Adipocyte (in vitro differentiated cells): Measurements from ENCODE around the gene PUS3.
A peak's percentile ranks its signal among the peaks of the same experiment; 100 is the strongest.

Experiments used
- DNase-seq: peaks from one replicate; pipeline ENCODE4 v3.0.0-alpha.2; 2015; ENCODE audit warnings: low read depth
- H3K27me3 ChIP-seq: replicated peaks from 2 replicates; pipeline ENCODE4 v1.7.0; 2013; ENCODE audit warnings: mild to moderate bottlenecking, low read length, moderate library complexity; ENCODE audit not compliant: control insufficient read depth, insufficient read depth
- H3K36me3 ChIP-seq: 2 replicates; pipeline ENCODE4 v1.7.0; 2013; ENCODE audit warnings: low read length, mild to moderate bottlenecking, moderate library complexity; ENCODE audit not compliant: control insufficient read depth, insufficient read depth, severe bottlenecking
- H3K4me1 ChIP-seq: 2 replicates; pipeline ENCODE4 v1.7.0; 2013; ENCODE audit warnings: mild to moderate bottlenecking, low read length, moderate library complexity; ENCODE audit not compliant: control insufficient read depth, insufficient read depth
- H3K4me3 ChIP-seq: 2 replicates; pipeline ENCODE4 v1.7.0; 2013; ENCODE audit warnings: mild to moderate bottlenecking, low read length, moderate library complexity
- H3K9ac ChIP-seq: 2 replicates; pipeline ENCODE4 v1.7.0; 2013; ENCODE audit warnings: mild to moderate bottlenecking, low read length, moderate library complexity
- H3K9me3 ChIP-seq: 2 replicates; pipeline ENCODE4 v1.7.0; 2013; ENCODE audit warnings: mild to moderate bottlenecking, low read length, moderate library complexity; ENCODE audit not compliant: control insufficient read depth

The PUS3 gene

GRCh38 chr11:125935618-125936199 lies 32.7 kb upstream of the PUS3 start:
- Histone ChIP-seq H3K4me3 (no peak overlapping the region), H3K27me3 (no peaks in the 10 kb centered on the region), H3K36me3 (no peaks in the 10 kb centered on the region), H3K9ac (no peak overlapping the region), H3K9me3 (no peaks in the 10 kb centered on the region), H3K4me1 (no peaks in the 10 kb centered on the region)
- peak; percentile 65 for DNase-seq

GRCh38 chr11:125935056-125935455 lies 32.0 kb upstream of the PUS3 start:
- Histone ChIP-seq H3K4me3 (no peak overlapping the region), H3K9ac (no peak overlapping the region), H3K4me1 (no peaks in the 10 kb centered on the region), H3K27me3 (no peaks in the 10 kb centered on the region), H3K36me3 (no peaks in the 10 kb centered on the region), H3K9me3 (no peaks in the 10 kb centered on the region)
- no peak for DNase-seq

- Histone ChIP-seq H3K9ac (no peak overlapping the region), H3K4me3 (no peak overlapping the region), H3K36me3 (no peaks in the 10 kb centered on the region), H3K9me3 (no peaks in the 10 kb centered on the region), H3K4me1 (no peaks in the 10 kb centered on the region), H3K27me3 (no peaks in the 10 kb centered on the region)
- no peak for DNase-seq
Observed at GRCh38 chr11:125934473-125934872, 31.5 kb upstream of the PUS3 start.

- no peaks in the 10 kb centered on the region for H3K27me3 ChIP-seq
- DNase-seq, result no peak
- no peak overlapping the region for H3K9ac ChIP-seq
- no peaks in the 10 kb centered on the region for H3K4me1 ChIP-seq
- H3K9me3 ChIP-seq, result no peaks in the 10 kb centered on the region
- no peak overlapping the region for H3K4me3 ChIP-seq
- H3K36me3 ChIP-seq, result no peaks in the 10 kb centered on the region
Observed at GRCh38 chr11:125933030-125933813, 30.2 kb upstream of the PUS3 start.

GRCh38 chr11:125932301-125932700 lies 29.3 kb upstream of the PUS3 start:
- H3K4me3 ChIP-seq, result no peak overlapping the region
- H3K36me3 ChIP-seq, result no peaks in the 10 kb centered on the region
- H3K27me3 ChIP-seq, result no peaks in the 10 kb centered on the region
- no peak overlapping the region for H3K9ac ChIP-seq
- H3K9me3 ChIP-seq, result no peaks in the 10 kb centered on the region
- no peak for DNase-seq
- no peaks in the 10 kb centered on the region for H3K4me1 ChIP-seq

GRCh38 chr11:125931668-125932067 lies 28.7 kb upstream of the PUS3 start:
- H3K4me3 ChIP-seq, result no peak overlapping the region
- H3K9ac ChIP-seq, result no peak overlapping the region
- no peaks in the 10 kb centered on the region for H3K36me3 ChIP-seq
- no peaks in the 10 kb centered on the region for H3K9me3 ChIP-seq
- DNase-seq, result no peak
- H3K27me3 ChIP-seq, result no peaks in the 10 kb centered on the region
- no peaks in the 10 kb centered on the region for H3K4me1 ChIP-seq

GRCh38 chr11:125931116-125931515 lies 28.1 kb upstream of the PUS3 start:
- no peak for DNase-seq
- Histone ChIP-seq H3K9ac (no peak overlapping the region), H3K36me3 (no peaks in the 10 kb centered on the region), H3K27me3 (no peaks in the 10 kb centered on the region), H3K9me3 (no peaks in the 10 kb centered on the region), H3K4me1 (no peaks in the 10 kb centered on the region), H3K4me3 (no peak overlapping the region)

- H3K4me1 ChIP-seq, result no peaks in the 10 kb centered on the region
- H3K36me3 ChIP-seq, result no peaks in the 10 kb centered on the region
- no peaks in the 10 kb centered on the region for H3K9me3 ChIP-seq
- DNase-seq, result no peak
- H3K27me3 ChIP-seq, result no peaks in the 10 kb centered on the region
- no peak overlapping the region for H3K9ac ChIP-seq
- no peak overlapping the region for H3K4me3 ChIP-seq
Observed at GRCh38 chr11:125930076-125930450, 27.1 kb upstream of the PUS3 start.

GRCh38 chr11:125929445-125930075 lies 26.6 kb upstream of the PUS3 start:
- no peak for DNase-seq
- Histone ChIP-seq H3K4me3 (no peak overlapping the region), H3K9me3 (no peaks in the 10 kb centered on the region), H3K9ac (no peak overlapping the region), H3K36me3 (no peaks in the 10 kb centered on the region), H3K27me3 (no peaks in the 10 kb centered on the region), H3K4me1 (no peaks in the 10 kb centered on the region)

- DNase-seq, result no peak
- H3K9ac ChIP-seq, result no peak overlapping the region
- no peaks in the 10 kb centered on the region for H3K36me3 ChIP-seq
- no peaks in the 10 kb centered on the region for H3K27me3 ChIP-seq
- H3K9me3 ChIP-seq, result no peaks in the 10 kb centered on the region
- H3K4me3 ChIP-seq, result no peak overlapping the region
- H3K4me1 ChIP-seq, result no peaks in the 10 kb centered on the region
Observed at GRCh38 chr11:125926682-125927081, 23.7 kb upstream of the PUS3 start.

- Histone ChIP-seq H3K4me3 (no peak overlapping the region), H3K4me1 (no peaks in the 10 kb centered on the region), H3K36me3 (no peaks in the 10 kb centered on the region), H3K27me3 (peaks cover under 1% of the 10 kb centered on the region), H3K9ac (no peak overlapping the region), H3K9me3 (no peaks in the 10 kb centered on the region)
- no peak for DNase-seq
Observed at GRCh38 chr11:125925804-125926203, 22.8 kb upstream of the PUS3 start.
